GM10248 (cell line): Measurements from ENCODE around the gene KRT83.

ENCODE experiments used
- CTCF ChIA-PET: fragments of 300-600 bp; sonication (Branson Sonifier 250); formaldehyde crosslinking; extraction: SDS; loops from one replicate; lab custom pipeline; 2021; ENCODE audit warnings: antibody characterized with exemption; lab: Yijun Ruan, JAX
- POLR2A ChIA-PET: fragments of 350-650 bp; sonication (Branson Sonifier 250); formaldehyde crosslinking; extraction: SDS; loops from one replicate; lab custom pipeline; 2020; ENCODE audit warnings: antibody characterized with exemption; lab: Yijun Ruan, JAX
- DNase-seq: peaks from one replicate; pipeline ENCODE4 v3.0.0; 2012; ENCODE audit errors: extremely low spot score
- TF ChIP-seq, protein P1 (sequence below): IDR thresholded peaks from 2 replicates; pipeline ENCODE4 v1.5.1; 2012; ENCODE audit warnings: mild to moderate bottlenecking, low read depth; ENCODE audit errors: extremely low read depth, missing control alignments, control extremely low read depth

Gene KRT83

GRCh38 chr12:52267699-52268098 lies 53.5 kb downstream of the KRT83 start:
- TF ChIP-seq, protein P1, sequence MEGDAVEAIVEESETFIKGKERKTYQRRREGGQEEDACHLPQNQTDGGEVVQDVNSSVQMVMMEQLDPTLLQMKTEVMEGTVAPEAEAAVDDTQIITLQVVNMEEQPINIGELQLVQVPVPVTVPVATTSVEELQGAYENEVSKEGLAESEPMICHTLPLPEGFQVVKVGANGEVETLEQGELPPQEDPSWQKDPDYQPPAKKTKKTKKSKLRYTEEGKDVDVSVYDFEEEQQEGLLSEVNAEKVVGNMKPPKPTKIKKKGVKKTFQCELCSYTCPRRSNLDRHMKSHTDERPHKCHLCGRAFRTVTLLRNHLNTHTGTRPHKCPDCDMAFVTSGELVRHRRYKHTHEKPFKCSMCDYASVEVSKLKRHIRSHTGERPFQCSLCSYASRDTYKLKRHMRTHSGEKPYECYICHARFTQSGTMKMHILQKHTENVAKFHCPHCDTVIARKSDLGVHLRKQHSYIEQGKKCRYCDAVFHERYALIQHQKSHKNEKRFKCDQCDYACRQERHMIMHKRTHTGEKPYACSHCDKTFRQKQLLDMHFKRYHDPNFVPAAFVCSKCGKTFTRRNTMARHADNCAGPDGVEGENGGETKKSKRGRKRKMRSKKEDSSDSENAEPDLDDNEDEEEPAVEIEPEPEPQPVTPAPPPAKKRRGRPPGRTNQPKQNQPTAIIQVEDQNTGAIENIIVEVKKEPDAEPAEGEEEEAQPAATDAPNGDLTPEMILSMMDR, result no peak
- DNase-seq, result no peak
- CTCF ChIA-PET, result interaction anchor here (1.1 to 10.1 kb wide), 3 partner anchors 11 to 54 kb away, joined by 3 to 89 read pairs (median 5); no protein-coding TSS in a partner anchor
- POLR2A ChIA-PET, result no interaction called here

DNA sequence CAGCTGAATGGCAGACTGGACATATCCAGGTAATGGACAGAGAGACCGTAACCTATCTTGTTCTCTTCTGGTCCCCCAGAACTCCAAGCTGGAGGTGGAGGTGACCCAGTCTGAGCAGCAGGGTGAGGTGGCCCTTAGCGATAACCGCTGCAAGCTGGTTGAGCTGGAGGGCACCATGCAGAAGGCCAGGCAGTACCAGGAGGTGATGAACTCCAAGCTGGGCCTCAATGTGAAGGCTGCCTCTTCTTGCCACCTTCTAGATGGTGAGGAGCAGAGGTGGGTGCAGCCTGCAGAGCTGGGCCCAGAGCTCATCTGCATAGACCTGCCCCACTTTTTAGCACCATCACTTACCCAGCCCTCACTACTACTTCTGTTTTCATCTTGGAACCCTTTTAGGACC lies 53.9 kb downstream of the KRT83 start:
- ChIA-PET CTCF (interaction anchor here (0.8 to 10.1 kb wide), 4 partner anchors 11 to 242 kb away, joined by 3 to 89 read pairs (median 4); no protein-coding TSS in a partner anchor), POLR2A (no interaction called here)
- TF ChIP-seq, protein P1, result no peak
- no peak for DNase-seq

DNA sequence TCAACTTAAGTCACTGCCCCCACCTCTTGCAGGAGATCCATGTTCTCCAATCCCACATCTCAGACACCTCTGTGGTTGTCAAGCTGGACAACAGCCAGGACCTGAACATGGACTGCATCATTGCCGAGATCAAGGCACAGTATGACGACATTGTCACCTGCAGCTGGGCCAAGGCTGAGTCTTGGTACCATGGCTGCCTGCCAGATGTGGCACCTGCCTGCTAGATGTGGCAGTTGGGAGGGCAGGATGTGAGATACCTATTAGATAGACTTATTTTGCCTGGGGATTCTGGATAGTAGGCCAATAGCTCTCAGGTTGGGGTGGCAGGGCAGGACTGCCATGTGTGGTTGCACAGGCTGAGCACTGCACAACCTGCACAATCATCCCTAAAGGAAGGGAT lies 54.7 kb downstream of the KRT83 start:
- DNase-seq, result no peak
- ChIA-PET CTCF (interaction anchor here (0.8 to 10.1 kb wide), 3 partner anchors 12 to 241 kb away, joined by 3 to 89 read pairs (median 5); no protein-coding TSS in a partner anchor), POLR2A (no interaction called here)
- TF ChIP-seq, protein P1, result no peak

DNA sequence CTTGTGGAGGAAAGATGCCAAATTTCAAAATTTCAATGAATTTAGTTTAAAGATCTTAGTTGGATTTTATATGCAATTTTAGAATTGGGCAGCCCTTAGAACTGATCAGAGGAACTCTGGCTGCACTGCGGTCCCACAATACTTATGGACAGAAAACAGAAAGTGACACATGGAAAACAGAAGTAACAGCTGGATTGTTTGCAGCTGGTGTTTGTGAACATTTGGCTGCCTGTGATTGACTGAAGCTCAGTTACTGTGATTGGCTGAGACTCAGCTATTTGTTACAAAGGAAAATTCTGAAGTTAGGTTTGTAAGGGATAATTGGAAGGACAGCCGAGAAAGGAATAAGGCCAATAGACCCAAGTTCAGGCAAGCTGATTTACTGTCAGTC lies 56.8 kb downstream of the KRT83 start:
- no peak for DNase-seq
- TF ChIP-seq, protein P1, result no peak
- CTCF ChIA-PET, result interaction anchor here (0.7 to 10.1 kb wide), 7 partner anchors 13 to 620 kb away, joined by 3 to 89 read pairs (median 6); no protein-coding TSS in a partner anchor
- POLR2A ChIA-PET, result no interaction called here
